ENCODE results near the gene GNG7.

DNA sequence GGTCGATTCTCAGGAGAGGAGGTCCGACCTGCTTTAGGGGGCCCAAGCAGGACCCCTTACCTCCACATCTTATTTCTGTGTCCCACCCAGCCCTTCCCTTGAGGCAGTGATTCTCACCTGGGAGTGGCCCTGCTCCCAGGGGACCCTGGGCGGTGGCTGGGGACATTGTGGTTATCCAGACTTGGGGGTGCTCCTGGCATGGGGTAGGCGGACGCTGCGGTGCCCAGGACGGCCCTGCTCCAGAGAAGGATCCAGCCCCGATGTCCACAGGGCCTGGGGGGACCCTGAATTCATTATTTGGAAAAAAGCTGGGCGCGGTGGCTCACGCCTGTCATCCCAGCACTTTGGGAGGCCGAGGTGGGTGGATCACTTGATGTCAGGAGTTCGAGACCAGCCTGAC is 142.1 kb downstream of the GNG7 start:
- no peak for TF ChIP-seq FOXA1 (IDR thresholded peaks at IDR 0.05)
- no peak for TF ChIP-seq FOXK2 (IDR thresholded peaks at IDR 0.05)
- no peak for TF ChIP-seq SUZ12 (IDR thresholded peaks at IDR 0.05)
- TF ChIP-seq FOXM1 (IDR thresholded peaks at IDR 0.05; ENCODE audit: borderline replicate concordance), result no peak
- TF ChIP-seq ELF4 (IDR thresholded peaks at IDR 0.05), result no peak
- TF ChIP-seq SP1 (IDR thresholded peaks at IDR 0.05), result no peak
- no peak for TF ChIP-seq ZNF384 (IDR thresholded peaks at IDR 0.05)
- TF ChIP-seq, protein P1, sequence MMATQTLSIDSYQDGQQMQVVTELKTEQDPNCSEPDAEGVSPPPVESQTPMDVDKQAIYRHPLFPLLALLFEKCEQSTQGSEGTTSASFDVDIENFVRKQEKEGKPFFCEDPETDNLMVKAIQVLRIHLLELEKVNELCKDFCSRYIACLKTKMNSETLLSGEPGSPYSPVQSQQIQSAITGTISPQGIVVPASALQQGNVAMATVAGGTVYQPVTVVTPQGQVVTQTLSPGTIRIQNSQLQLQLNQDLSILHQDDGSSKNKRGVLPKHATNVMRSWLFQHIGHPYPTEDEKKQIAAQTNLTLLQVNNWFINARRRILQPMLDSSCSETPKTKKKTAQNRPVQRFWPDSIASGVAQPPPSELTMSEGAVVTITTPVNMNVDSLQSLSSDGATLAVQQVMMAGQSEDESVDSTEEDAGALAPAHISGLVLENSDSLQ (IDR thresholded peaks at IDR 0.05), result no peak
- no peak for TF ChIP-seq LEF1 (IDR thresholded peaks at IDR 0.05; ENCODE audit: borderline replicate concordance)
- no peak for TF ChIP-seq TARDBP (IDR thresholded peaks at IDR 0.05)
- no peak for TF ChIP-seq HDGF (IDR thresholded peaks at IDR 0.05; ENCODE audit: borderline replicate concordance)
- TF ChIP-seq L3MBTL2 (conservative IDR thresholded peaks at IDR 0.05), result no peak
- no peak for TF ChIP-seq ARNT (IDR thresholded peaks at IDR 0.05)
